Limb (tissue), 2 donors: ENCODE data around the gene DCLK3.

Experiments used
- DNase-seq, 2 donors: peaks; one replicate each; pipeline ENCODE4 v3.0.0-alpha.2; 2016; ENCODE audit errors: extremely low spot score in 2 of 2

DCLK3 gene

GRCh38 chr3:36677331-36678007 lies 86.9 kb downstream of the DCLK3 start:
- no peak for DNase-seq

- DNase-seq: no peak
Measured at GRCh38 chr3:36674816-36675215, 89.5 kb downstream of the DCLK3 start.

- no peak for DNase-seq
Measured at GRCh38 chr3:36669764-36670163, 94.6 kb downstream of the DCLK3 start.

GRCh38 chr3:36666166-36666565 lies 98.2 kb downstream of the DCLK3 start:
- no peak for DNase-seq

GRCh38 chr3:36663666-36664291 lies 100.6 kb downstream of the DCLK3 start:
- no peak for DNase-seq

- no peak for DNase-seq
Measured at GRCh38 chr3:36662626-36663025, 101.7 kb downstream of the DCLK3 start.
